AG04449 (cell line): ENCODE measurements around the gene FN3K.
A peak's percentile ranks its signal among the peaks of the same experiment; 100 is the strongest.
"Not testable (repeated sequence)": the region's sequence is repeated elsewhere in the genome, so short reads cannot be mapped to it uniquely, and the experiment has no call there.

Source experiments
- CTCF ChIA-PET: fragments of 350-600 bp; formaldehyde crosslinking; extraction: SDS; loops from one replicate; lab custom pipeline; 2021; ENCODE audit warnings: antibody characterized with exemption; lab: Yijun Ruan, JAX
- POLR2A ChIA-PET: fragments of 400-600, 350-600 bp; formaldehyde crosslinking; extraction: SDS; loops from one replicate; lab custom pipeline; 2020; ENCODE audit warnings: antibody characterized with exemption, inconsistent platforms; lab: Yijun Ruan, JAX
- DNase-seq: peaks from one replicate; pipeline ENCODE4 v3.0.0-alpha.2; 2010; ENCODE audit warnings: low read depth, low spot score
- H3K4me3 ChIP-seq: 2 replicates; pipeline ENCODE4 v1.5.1; 2011; ENCODE audit warnings: low read depth, mild to moderate bottlenecking, control low read depth, low read length
- TF ChIP-seq, protein P1 (sequence below): IDR thresholded peaks from one replicate; pipeline ENCODE4 v1.5.1; 2011; ENCODE audit warnings: mild to moderate bottlenecking, moderate library complexity, low read length, control low read depth, inconsistent platforms; ENCODE audit not compliant: insufficient read depth; ENCODE audit errors: missing control alignments

FN3K gene

DNA sequence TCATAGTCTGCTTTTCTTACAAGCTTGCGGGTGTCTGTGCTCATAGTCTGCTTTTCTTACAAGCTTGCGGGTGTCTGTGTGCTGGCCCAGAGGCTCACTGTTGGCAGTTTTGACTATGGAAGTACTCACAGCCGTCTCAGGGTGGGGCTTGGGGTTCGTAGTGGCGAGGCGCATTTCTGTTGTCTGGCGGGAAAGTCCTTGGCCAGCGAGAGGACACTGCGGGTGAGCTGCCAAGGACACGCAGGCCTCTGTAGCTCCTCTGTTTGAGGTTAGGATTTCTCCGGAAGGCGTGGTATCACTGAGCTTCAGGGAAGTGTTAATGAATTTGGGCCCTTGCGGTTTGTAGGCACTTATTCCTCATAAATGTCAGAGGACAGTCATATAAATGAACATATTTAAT, 30.0 kb downstream of the FN3K start:
- ChIA-PET POLR2A (no interaction called here), CTCF (interaction anchor here (1.1 to 5.3 kb wide), 5 partner anchors 10 to 97 kb away, joined by 3 to 34 read pairs (median 5); no protein-coding TSS in a partner anchor)
- H3K4me3 ChIP-seq = no peak overlapping the region
- TF ChIP-seq, protein P1, sequence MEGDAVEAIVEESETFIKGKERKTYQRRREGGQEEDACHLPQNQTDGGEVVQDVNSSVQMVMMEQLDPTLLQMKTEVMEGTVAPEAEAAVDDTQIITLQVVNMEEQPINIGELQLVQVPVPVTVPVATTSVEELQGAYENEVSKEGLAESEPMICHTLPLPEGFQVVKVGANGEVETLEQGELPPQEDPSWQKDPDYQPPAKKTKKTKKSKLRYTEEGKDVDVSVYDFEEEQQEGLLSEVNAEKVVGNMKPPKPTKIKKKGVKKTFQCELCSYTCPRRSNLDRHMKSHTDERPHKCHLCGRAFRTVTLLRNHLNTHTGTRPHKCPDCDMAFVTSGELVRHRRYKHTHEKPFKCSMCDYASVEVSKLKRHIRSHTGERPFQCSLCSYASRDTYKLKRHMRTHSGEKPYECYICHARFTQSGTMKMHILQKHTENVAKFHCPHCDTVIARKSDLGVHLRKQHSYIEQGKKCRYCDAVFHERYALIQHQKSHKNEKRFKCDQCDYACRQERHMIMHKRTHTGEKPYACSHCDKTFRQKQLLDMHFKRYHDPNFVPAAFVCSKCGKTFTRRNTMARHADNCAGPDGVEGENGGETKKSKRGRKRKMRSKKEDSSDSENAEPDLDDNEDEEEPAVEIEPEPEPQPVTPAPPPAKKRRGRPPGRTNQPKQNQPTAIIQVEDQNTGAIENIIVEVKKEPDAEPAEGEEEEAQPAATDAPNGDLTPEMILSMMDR = no peak
- DNase-seq = no peak

DNA sequence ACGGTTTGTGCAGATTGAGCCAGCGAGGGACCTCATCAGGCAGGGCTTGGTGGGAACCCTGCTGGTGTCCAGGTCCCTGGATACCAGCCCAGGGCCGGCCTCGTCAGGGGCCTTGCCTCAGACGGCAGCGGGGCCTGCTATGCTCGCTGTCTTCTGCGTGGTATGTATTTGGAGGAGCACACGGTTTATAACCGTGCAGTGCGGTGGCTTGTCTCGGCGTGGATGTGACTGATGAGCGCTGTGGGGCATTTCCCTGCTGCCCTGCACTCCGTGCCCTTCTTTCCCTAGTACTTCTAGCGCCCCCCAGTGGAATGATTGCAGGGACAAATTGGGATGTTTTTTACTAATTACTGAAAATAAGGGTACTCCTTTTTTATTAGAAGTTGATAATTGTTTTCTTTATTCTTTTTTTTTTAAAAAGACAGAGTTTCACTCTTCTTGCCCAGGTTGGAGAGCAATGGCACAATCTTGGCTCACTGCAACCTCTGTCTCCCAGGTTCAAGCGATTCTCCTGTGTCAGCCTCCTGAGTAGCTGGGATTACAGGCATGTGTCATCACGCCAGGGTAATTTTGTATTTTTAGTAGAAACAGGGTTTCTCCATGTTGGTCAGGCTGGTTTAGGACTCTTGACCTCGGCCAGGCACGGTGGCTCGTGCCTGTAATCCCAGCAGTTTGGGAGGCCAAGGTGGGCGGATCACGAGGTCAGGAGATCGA, 31.8 kb downstream of the FN3K start:
- TF ChIP-seq, protein P1 = peak; percentile 44
- H3K4me3 ChIP-seq = no peak overlapping the region
- ChIA-PET POLR2A (no interaction called here), CTCF (interaction anchor here (0.8 to 5.3 kb wide), 9 partner anchors 8 to 122 kb away, joined by 3 to 34 read pairs (median 4); no protein-coding TSS in a partner anchor)
- no peak for DNase-seq

GRCh38 chr17:82769041-82769440, 33.6 kb downstream of the FN3K start:
- ChIA-PET CTCF (interaction anchor here (1.0 to 1.5 kb wide), 4 partner anchors 8 to 98 kb away, joined by 3 to 6 read pairs (median 4); no protein-coding TSS in a partner anchor), POLR2A (no interaction called here)
- DNase-seq = no peak

DNA sequence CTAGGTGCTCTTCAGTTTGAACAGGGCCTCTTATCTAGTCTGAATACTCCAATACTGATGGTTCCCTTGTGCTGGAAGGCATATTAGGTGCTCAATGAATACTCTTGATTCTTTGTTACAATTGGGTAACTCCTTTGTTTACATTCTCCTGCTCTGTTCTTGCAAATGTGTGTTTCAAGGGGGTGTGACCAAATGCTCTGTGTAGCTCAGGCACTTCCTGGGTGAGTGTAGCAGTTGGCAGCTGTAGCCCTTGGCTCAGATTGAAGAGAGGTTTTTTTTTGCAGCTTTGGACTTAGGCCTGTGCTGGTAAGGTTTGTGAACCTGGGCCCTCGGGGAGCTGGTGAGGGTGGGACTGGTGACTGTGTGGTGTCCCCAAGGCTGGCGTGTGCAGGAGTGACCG, 36.6 kb downstream of the FN3K start:
- POLR2A ChIA-PET = no interaction called here
- H3K4me3 ChIP-seq = no peak overlapping the region
- CTCF ChIA-PET = interaction anchor here (3.3 kb wide), 1 partner anchor 10 kb away, joined by 18 read pairs; no protein-coding TSS in a partner anchor
- peak; percentile 45 for DNase-seq
- TF ChIP-seq, protein P1 = no peak

More at GRCh38 chr17:82769041-82769440, 33.6 kb downstream of the FN3K start:
- TF ChIP-seq, protein P1 = no peak
- no peak overlapping the region for H3K4me3 ChIP-seq

- POLR2A ChIA-PET, DNase-seq, H3K4me3 ChIP-seq: not testable (repeated sequence)
- CTCF ChIA-PET = interaction anchor here (0.6 to 5.5 kb wide), 16 partner anchors 10 to 426 kb away, joined by 3 to 51 read pairs (median 4); no protein-coding TSS in a partner anchor
These were observed 39.0 kb downstream of the FN3K start for GRCh38 chr17:82774456-82774855.

DNA sequence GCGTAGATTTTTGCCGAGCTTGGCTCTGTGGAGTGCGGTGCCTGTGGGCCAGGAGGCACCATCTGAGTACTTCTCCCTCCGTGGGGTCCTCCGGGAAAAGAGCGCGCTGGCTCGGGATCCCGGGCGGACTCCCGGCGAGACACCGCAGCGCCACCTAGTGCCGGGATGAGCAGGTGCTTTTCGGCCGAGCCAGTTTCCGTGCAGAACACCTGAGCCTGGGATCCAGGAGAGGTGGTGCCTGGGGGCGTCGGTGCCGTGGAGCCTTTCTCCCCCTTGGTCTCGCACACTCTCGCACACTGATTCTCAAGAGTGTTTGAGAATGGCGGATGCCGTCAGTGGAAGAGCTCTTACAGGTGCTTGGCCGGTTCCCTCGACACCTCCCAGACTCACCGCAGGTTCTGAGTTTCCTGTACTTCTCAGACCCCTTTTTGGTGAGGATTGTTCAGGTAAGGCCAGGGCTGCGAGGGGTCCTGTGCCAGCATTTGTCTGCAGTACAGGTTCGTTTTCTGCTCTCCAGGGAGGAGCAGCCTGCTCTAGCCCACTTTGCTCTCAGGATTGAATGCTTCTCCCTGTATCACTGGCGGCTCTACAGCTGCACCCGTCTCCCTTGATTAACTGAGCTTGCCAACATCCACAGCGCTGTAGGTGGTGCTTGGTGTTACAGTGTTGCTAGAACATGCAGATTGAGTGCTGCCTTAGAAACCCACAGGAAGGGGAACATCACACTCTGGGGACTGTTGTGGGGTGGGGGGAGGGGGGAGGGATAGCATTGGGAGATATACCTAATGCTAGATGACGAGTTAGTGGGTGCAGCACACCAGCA, 39.8 kb downstream of the FN3K start:
- no peak overlapping the region for H3K4me3 ChIP-seq
- ChIA-PET CTCF (interaction anchor here (0.6 to 5.5 kb wide), 19 partner anchors 9 to 425 kb away, joined by 3 to 51 read pairs (median 4); no protein-coding TSS in a partner anchor), POLR2A (no interaction called here)
- no peak for DNase-seq
- TF ChIP-seq, protein P1 = peak; percentile 93
